Calu3 (cell line): Measurements from ENCODE around the gene ZNF740. TPM values are rescaled to one million over a fixed set of nuclear protein-coding genes. Genes with fewer than 3 reads are reported as not detected.
A peak's percentile ranks its signal among the peaks of the same experiment; 100 is the strongest.

ENCODE experiments used
- BruUV-seq: library from RNA; stranded (reverse); fragments of 400-500 nt; replicated peaks from 2 replicates; lab custom pipeline; 2021; lab: Mats Ljungman, UMichigan
- CTCF ChIA-PET: fragments of 300-600 bp; sonication (Branson Sonifier 250); formaldehyde crosslinking; loops from one replicate; lab custom pipeline; 2022; ENCODE audit warnings: antibody characterized with exemption; lab: Charles Lee
- DNase-seq: peaks from one replicate; pipeline ENCODE4 v3.0.0; 2022
- H3K27ac Mint-ChIP-seq: one replicate; pipeline ENCODE4 v1.8.0; 2022; ENCODE audit warnings: mixed read lengths; ENCODE audit not compliant: unreplicated experiment
- H3K27me3 Mint-ChIP-seq: one replicate; pipeline ENCODE4 v1.8.0; 2022; ENCODE audit warnings: mixed read lengths; ENCODE audit not compliant: unreplicated experiment
- H3K36me3 Mint-ChIP-seq: one replicate; pipeline ENCODE4 v1.8.0; 2022; ENCODE audit warnings: mild to moderate bottlenecking, moderate library complexity, mixed read lengths; ENCODE audit not compliant: insufficient read depth, unreplicated experiment
- H3K4me1 Mint-ChIP-seq: one replicate; pipeline ENCODE4 v1.8.0; 2022; ENCODE audit warnings: mild to moderate bottlenecking, low read depth, mixed read lengths; ENCODE audit not compliant: unreplicated experiment
- H3K4me3 Mint-ChIP-seq: one replicate; pipeline ENCODE4 v1.8.0; 2022; ENCODE audit warnings: mild to moderate bottlenecking, low read depth, moderate library complexity, mixed read lengths; ENCODE audit not compliant: unreplicated experiment
- H3K9me3 Mint-ChIP-seq: one replicate; pipeline ENCODE4 v1.8.0; 2022; ENCODE audit warnings: low read depth, mixed read lengths; ENCODE audit not compliant: unreplicated experiment
- CTCF ChIP-seq: fragments of 200-600 bp; IDR thresholded peaks from one replicate; pipeline ENCODE4 v1.8.0; 2022; ENCODE audit warnings: antibody characterized with exemption; ENCODE audit not compliant: unreplicated experiment
- intact Hi-C: fragments of 100-400 bp; cut with micrococcal nuclease; formaldehyde crosslinking; loops from one replicate; pipeline ENCODE4 v1.10.0; 2022; ENCODE audit not compliant: unreplicated experiment
- total RNA-seq: library from RNA; stranded (reverse); gene quantifications from 2 replicates; pipeline ENCODE4 v1.2.3, GENCODE V29; 2022

The ZNF740 gene
- total RNA-seq, 1 experiment from 2014 or later = 32.7 TPM

- Mint-ChIP-seq H3K27me3 (no peaks in the 10 kb centered on the region), H3K4me1 (peaks cover 15% of the 10 kb centered on the region), H3K27ac (no peak overlapping the region), H3K36me3 (peaks cover 31% of the 10 kb centered on the region), H3K9me3 (no peaks in the 10 kb centered on the region), H3K4me3 (no peak overlapping the region)
- no TSS peak for BruUV-seq
- intact Hi-C loops = loop anchor here (5.0 kb wide), 2 partner anchors 38 to 53 kb away; partner anchors contain the start of gene ESPL1
- no peak for TF ChIP-seq CTCF
- DNase-seq = no peak
- CTCF ChIA-PET = interaction anchor here (0.6 to 2.6 kb wide), 4 partner anchors 38 to 107 kb away, joined by 7 to 21 read pairs (median 8); partner anchors contain the start of genes AAAS and ESPL1
Observed at GRCh38 chr12:53214221-53214620, 33.7 kb downstream of the ZNF740 start.

- TF ChIP-seq CTCF = no peak
- H3K36me3 Mint-ChIP-seq = peaks cover 36% of the 10 kb centered on the region
- H3K9me3 Mint-ChIP-seq = no peaks in the 10 kb centered on the region
- H3K27ac Mint-ChIP-seq = no peak overlapping the region
- no TSS peak for BruUV-seq
- H3K27me3 Mint-ChIP-seq = no peaks in the 10 kb centered on the region
- peaks cover 20% of the 10 kb centered on the region for H3K4me1 Mint-ChIP-seq
- no peak overlapping the region for H3K4me3 Mint-ChIP-seq
- no peak for DNase-seq
- CTCF ChIA-PET = interaction anchor here (1.4 to 2.6 kb wide), 2 partner anchors 37 to 53 kb away, joined by 7 to 21 read pairs; partner anchors contain the start of gene ESPL1
- intact Hi-C loops = loop anchor here (5.0 kb wide), 2 partner anchors 37 to 52 kb away; partner anchors contain the start of gene ESPL1
Observed at GRCh38 chr12:53214687-53215455, 34.3 kb downstream of the ZNF740 start.

- intact Hi-C loops = no loop called here
- no peak for DNase-seq
- CTCF ChIA-PET = interaction anchor here (2.6 kb wide), 1 partner anchor 36 kb away, joined by 21 read pairs; a partner anchor contains a TSS
- H3K4me1 Mint-ChIP-seq = peaks cover 20% of the 10 kb centered on the region
- peak overlapping the region; percentile 58 for H3K27ac Mint-ChIP-seq
- H3K27me3 Mint-ChIP-seq = no peaks in the 10 kb centered on the region
- no peak for TF ChIP-seq CTCF
- no peak overlapping the region for H3K4me3 Mint-ChIP-seq
- no peaks in the 10 kb centered on the region for H3K9me3 Mint-ChIP-seq
- BruUV-seq = no TSS peak
- peaks cover 40% of the 10 kb centered on the region for H3K36me3 Mint-ChIP-seq
Observed at GRCh38 chr12:53215497-53215896, 35.0 kb downstream of the ZNF740 start.

GRCh38 chr12:53217051-53217930 is 36.8 kb downstream of the ZNF740 start:
- intact Hi-C loops = no loop called here
- Mint-ChIP-seq H3K27ac (peak overlapping the region; percentile 58), H3K4me3 (no peak overlapping the region), H3K4me1 (peaks cover 28% of the 10 kb centered on the region), H3K9me3 (no peaks in the 10 kb centered on the region), H3K27me3 (no peaks in the 10 kb centered on the region), H3K36me3 (peaks cover 49% of the 10 kb centered on the region)
- BruUV-seq = no TSS peak
- CTCF ChIA-PET = interaction anchor here (1.0 to 1.2 kb wide), 2 partner anchors 30 to 51 kb away, joined by 3 to 4 read pairs; partner anchors contain the start of gene ESPL1
- no peak for DNase-seq
- no peak for TF ChIP-seq CTCF
